Endothelial cell of umbilical vein (primary cell): ENCODE measurements around the gene SLC38A1. TPM values are rescaled to one million over a fixed set of nuclear protein-coding genes. Genes with fewer than 3 reads are reported as not detected.

Experiments used
- BruUV-seq: library from RNA; stranded (reverse); fragments of 400-500 nt; replicated peaks from 2 replicates; lab custom pipeline; 2021; lab: Mats Ljungman, UMichigan
- CTCF ChIA-PET: fragments of 300-600, 350-600 bp; sonication (Branson Sonifier 250); formaldehyde crosslinking; loops from one replicate; lab custom pipeline; 2021; ENCODE audit warnings: antibody characterized with exemption, inconsistent platforms; lab: Charles Lee
- POLR2A ChIA-PET: fragments of 300-600, 350-600 bp; sonication (Branson Sonifier 250); formaldehyde crosslinking; loops from one replicate; lab custom pipeline; 2021; ENCODE audit warnings: antibody characterized with exemption, inconsistent platforms; lab: Charles Lee
- DNase-seq: peaks from one replicate; pipeline ENCODE4 v3.0.0-alpha.2; 2011; ENCODE audit warnings: low read depth, low spot score
- FAIRE-seq: peaks from 2 replicates; lab custom pipeline; 2011; peaks lifted over from hg19 to GRCh38; lab: Jason Lieb, UNC
- H2AFZ ChIP-seq: 2 replicates; pipeline ENCODE4 v1.6.0; 2012; ENCODE audit warnings: low read depth, low read length, control low read depth, inconsistent platforms
- H3K27ac ChIP-seq: 2 replicates; pipeline ENCODE4 v1.5.1; 2011; ENCODE audit warnings: low read depth, mild to moderate bottlenecking, control low read depth, low read length, moderate library complexity; ENCODE audit not compliant: insufficient read depth
- H3K27me3 ChIP-seq, 2 experiments: 2 replicates each; pipeline versions ENCODE4 v1.6.0 to v1.6.1; 2011; ENCODE audit warnings: low read length in 2 of 2, mixed read lengths in 1 of 2; ENCODE audit not compliant: control insufficient read depth in 2 of 2, insufficient read depth in 2 of 2
- H3K36me3 ChIP-seq, 2 experiments: 2 replicates in 1 of 2; 3 replicates in 1 of 2; pipeline ENCODE4 v1.5.1; 2011; ENCODE audit warnings: low read length in 2 of 2, mild to moderate bottlenecking in 1 of 2, moderate library complexity in 1 of 2; ENCODE audit not compliant: control insufficient read depth in 2 of 2, insufficient read depth in 2 of 2; ENCODE audit errors: extremely low read depth in 1 of 2
- H3K4me1 ChIP-seq: 3 replicates; pipeline ENCODE4 v1.5.1; 2011; ENCODE audit warnings: mild to moderate bottlenecking, low read length; ENCODE audit not compliant: control insufficient read depth, insufficient read depth; ENCODE audit errors: extremely low read depth
- H3K4me2 ChIP-seq: 2 replicates; pipeline ENCODE4 v1.6.1; 2011; ENCODE audit warnings: low read length, control low read depth, mixed read lengths; ENCODE audit not compliant: insufficient read depth
- H3K4me3 ChIP-seq, 3 experiments: fragments of 200-600 bp in 1 of 3; sonication (generic), shearing (Covaris generic) in 1 of 3; replicated peaks in 1 of 3; 2 replicates each; pipeline ENCODE4 v1.5.1; 2011 to 2016; ENCODE audit warnings: control low read depth in 3 of 3, low read length in 3 of 3, mild to moderate bottlenecking in 2 of 3, inconsistent platforms in 1 of 3, low read depth in 1 of 3, moderate library complexity in 1 of 3; ENCODE audit not compliant: insufficient read depth in 1 of 3
- H3K79me2 ChIP-seq: 2 replicates; pipeline ENCODE4 v1.6.0; 2012; ENCODE audit warnings: low read length, inconsistent platforms; ENCODE audit not compliant: control insufficient read depth, insufficient read depth
- H3K9ac ChIP-seq: replicated peaks from 2 replicates; pipeline ENCODE3; 2011; ENCODE audit warnings: low read length, control low read depth; ENCODE audit not compliant: insufficient read depth; ENCODE audit errors: extremely low read depth
- H3K9me1 ChIP-seq: replicated peaks from 3 replicates; pipeline ENCODE4 v1.6.0; 2011; ENCODE audit warnings: mild to moderate bottlenecking, low read length; ENCODE audit not compliant: control insufficient read depth, insufficient read depth; ENCODE audit errors: extremely low read depth
- H3K9me3 ChIP-seq: replicated peaks from 2 replicates; pipeline ENCODE4 v1.5.1; 2012; ENCODE audit warnings: low read length, inconsistent platforms; ENCODE audit not compliant: control insufficient read depth, insufficient read depth
- H4K20me1 ChIP-seq: replicated peaks from 2 replicates; pipeline ENCODE3; 2011; ENCODE audit warnings: mild to moderate bottlenecking, low read length; ENCODE audit not compliant: control insufficient read depth, insufficient read depth; ENCODE audit errors: extremely low read depth
- CTCF ChIP-seq, 2 donors: IDR thresholded peaks; 1 replicate in 1 of 2; 2 replicates in 1 of 2; pipeline ENCODE4 v1.5.1; 2011; ENCODE audit warnings: low read length in 2 of 2, mild to moderate bottlenecking in 2 of 2, moderate library complexity in 2 of 2, control low read depth in 1 of 2, inconsistent platforms in 1 of 2, low read depth in 1 of 2; ENCODE audit not compliant: insufficient read depth in 1 of 2; ENCODE audit errors: extremely low read depth in 1 of 2
- EZH2 ChIP-seq: IDR thresholded peaks from 2 replicates; pipeline ENCODE4 v1.6.1; 2012; ENCODE audit warnings: borderline replicate concordance, low read depth, mild to moderate bottlenecking, moderate library complexity, low read length, inconsistent platforms; ENCODE audit not compliant: severe bottlenecking
- FOS ChIP-seq: IDR thresholded peaks from 2 replicates; pipeline ENCODE4 v1.6.1; 2011; ENCODE audit warnings: mild to moderate bottlenecking, low read length, moderate library complexity, borderline replicate concordance; ENCODE audit not compliant: insufficient read depth
- GATA2 ChIP-seq: IDR thresholded peaks from 2 replicates; pipeline ENCODE4 v1.7.0; 2011; ENCODE audit warnings: low read depth, mild to moderate bottlenecking, moderate library complexity, mixed read lengths, low read length; ENCODE audit not compliant: insufficient read length, insufficient read depth
- JUN ChIP-seq: IDR thresholded peaks from 2 replicates; pipeline ENCODE4 v1.6.1; 2011; ENCODE audit warnings: borderline replicate concordance, low read depth; ENCODE audit not compliant: insufficient read length, insufficient read depth
- MYC ChIP-seq: IDR thresholded peaks from one replicate; pipeline ENCODE4 v1.6.1; 2011; ENCODE audit warnings: mild to moderate bottlenecking, low read depth, low read length
- POLR2A ChIP-seq: IDR thresholded peaks from 2 replicates; pipeline ENCODE4 v1.6.1; 2012; ENCODE audit warnings: low read depth, mild to moderate bottlenecking, control low read depth, low read length
- POLR2AphosphoS5 ChIP-seq: IDR thresholded peaks from 2 replicates; pipeline ENCODE4 v1.6.1; 2012; ENCODE audit warnings: low read depth, mild to moderate bottlenecking, control low read depth, low read length, moderate library complexity; ENCODE audit not compliant: insufficient read depth
- dilution Hi-C: fragments of 300-500 bp; cut with MboI; formaldehyde crosslinking; loops from one replicate; pipeline ENCODE4 v1.15.0; 2019; ENCODE audit warnings: low sequenced_read_pairs; ENCODE audit not compliant: extremely low pct_ligation_motif_present
- intact Hi-C: fragments of 100-400 bp; cut with micrococcal nuclease; formaldehyde crosslinking; loops from one replicate; pipeline ENCODE4 v1.10.0; 2022
- polyA plus RNA-seq, 4 experiments: library from polyadenylated mRNA; depleted of rRNA in 3 of 4; stranded (reverse) in 3 of 4; unstranded in 1 of 4; fragments of >200 nt; gene quantifications; 2 replicates each; pipeline versions ENCODE4 v1.2.1 to v1.2.3, GENCODE V29; 2011 to 2012; ENCODE audit warnings: missing spikeins in 1 of 4
- total RNA-seq: library from RNA; stranded (reverse); gene quantifications from 2 replicates; pipeline ENCODE4 v1.2.3, GENCODE V29; 2021

SLC38A1 gene
- total and polyA plus RNA-seq, 2 donors (not counting 3 experiments of a cell fraction or from before 2014, with no cell fraction given), result 23.6 to 86.4 TPM

DNA sequence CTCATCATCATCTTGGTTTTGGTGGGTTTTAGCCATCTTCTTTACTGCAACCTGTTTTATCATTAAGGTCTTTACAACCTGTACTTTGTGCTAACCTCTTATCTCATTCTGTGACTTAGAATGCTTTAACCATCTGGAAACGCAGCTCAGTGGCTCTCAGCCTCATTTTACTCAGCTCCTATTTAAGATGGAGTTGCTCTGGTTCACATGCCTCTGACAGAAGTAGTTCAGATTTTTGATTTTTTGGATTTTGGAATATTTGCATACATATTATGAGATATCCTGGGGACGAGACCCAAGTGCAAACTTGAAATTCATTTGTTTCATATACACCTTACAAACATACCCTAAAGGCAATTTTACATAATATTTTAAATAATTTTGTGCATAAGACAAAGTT is 10.7 kb downstream of the SLC38A1 start:
- Histone ChIP-seq H2AFZ (no peak overlapping the region), H4K20me1 (peaks cover 2% of the 10 kb centered on the region), H3K79me2 (peaks cover 98% of the 10 kb centered on the region), H3K27ac (no peak overlapping the region), H3K9ac (no peak overlapping the region), H3K36me3 (peaks cover 0 to 3% of the 10 kb centered on the region in 2 experiments), H3K9me3 (no peaks in the 10 kb centered on the region), H3K27me3 (no peaks in the 10 kb centered on the region), H3K4me1 (no peaks in the 10 kb centered on the region), H3K4me2 (no peak overlapping the region), H3K4me3 (no peak overlapping the region), H3K9me1 (no peaks in the 10 kb centered on the region)
- no TSS peak for BruUV-seq
- ChIA-PET POLR2A (no interaction called here), CTCF (no interaction called here)
- dilution Hi-C loops, result no loop called here
- DNase-seq (no peak), FAIRE-seq (no peak)
- intact Hi-C loops, result no loop called here
- no peak for TF ChIP-seq FOS
- TF ChIP-seq MYC, result no peak
- no peak for TF ChIP-seq EZH2
- TF ChIP-seq GATA2, result no peak
- TF ChIP-seq POLR2A, result no peak
- TF ChIP-seq POLR2AphosphoS5, result no peak
- no peak for TF ChIP-seq CTCF (IDR thresholded peaks at IDR 0.05; ENCODE audit: extremely low read depth in 1 of 2, insufficient read depth in 1 of 2, low read depth in 1 of 2, low read length in 2 of 2)
- no peak for TF ChIP-seq JUN
